IPS-NIHi11 (cell line): ENCODE data around the gene RNF150.
"Not testable (repeated sequence)": the region's sequence is repeated elsewhere in the genome, so short reads cannot be mapped to it uniquely, and the experiment has no call there.

Experiments
- DNase-seq: peaks from one replicate; pipeline ENCODE4 v3.0.0; 2012; ENCODE audit warnings: mixed read lengths, low spot score

The RNF150 gene

DNA sequence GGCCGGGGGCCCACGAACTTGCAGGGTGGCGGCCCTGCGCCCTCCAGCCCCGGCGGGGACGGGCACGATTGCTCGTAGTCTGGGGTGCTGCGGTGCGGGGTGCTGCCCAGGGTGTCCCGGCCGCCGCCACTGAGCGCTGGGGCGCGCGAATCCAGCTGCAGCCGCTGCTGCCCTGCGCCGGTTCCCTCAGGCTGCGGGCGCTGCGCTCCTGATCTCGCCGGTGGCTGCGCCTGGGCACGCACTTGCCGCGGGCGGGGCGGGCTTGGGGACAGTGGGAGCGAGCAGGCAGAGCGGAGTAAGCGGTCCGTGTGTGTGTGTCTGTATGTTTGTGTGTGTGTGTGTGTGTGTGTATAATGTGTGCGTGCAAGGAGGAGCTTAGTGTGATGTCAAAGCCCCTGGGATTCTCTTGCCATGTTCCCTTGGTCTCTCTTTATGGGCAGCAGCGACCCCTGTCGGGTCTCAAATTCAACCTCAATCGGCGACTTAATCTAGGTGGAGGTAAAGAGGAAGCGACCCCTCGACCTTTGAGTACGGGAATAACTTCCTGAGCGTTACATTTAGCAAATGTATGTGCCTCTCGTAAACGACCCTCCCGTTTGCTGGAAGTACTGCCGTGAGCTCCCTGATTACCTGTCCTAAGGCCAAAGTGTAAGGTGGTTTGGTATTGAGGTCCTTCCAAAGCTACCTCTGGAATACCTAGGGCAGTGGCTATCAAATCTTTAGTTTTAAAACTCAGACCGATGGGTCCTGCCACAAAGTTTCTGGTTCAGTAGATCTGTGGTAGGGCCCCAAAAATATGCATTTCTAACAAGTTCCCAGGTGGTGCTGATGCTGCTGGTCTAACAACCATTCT lies at the start of gene RNF150:
Gene RNF150, minus strand, starts transcription at position 324 of the 853 bp plus-strand sequence.
- peak; percentile 83 for DNase-seq

DNA sequence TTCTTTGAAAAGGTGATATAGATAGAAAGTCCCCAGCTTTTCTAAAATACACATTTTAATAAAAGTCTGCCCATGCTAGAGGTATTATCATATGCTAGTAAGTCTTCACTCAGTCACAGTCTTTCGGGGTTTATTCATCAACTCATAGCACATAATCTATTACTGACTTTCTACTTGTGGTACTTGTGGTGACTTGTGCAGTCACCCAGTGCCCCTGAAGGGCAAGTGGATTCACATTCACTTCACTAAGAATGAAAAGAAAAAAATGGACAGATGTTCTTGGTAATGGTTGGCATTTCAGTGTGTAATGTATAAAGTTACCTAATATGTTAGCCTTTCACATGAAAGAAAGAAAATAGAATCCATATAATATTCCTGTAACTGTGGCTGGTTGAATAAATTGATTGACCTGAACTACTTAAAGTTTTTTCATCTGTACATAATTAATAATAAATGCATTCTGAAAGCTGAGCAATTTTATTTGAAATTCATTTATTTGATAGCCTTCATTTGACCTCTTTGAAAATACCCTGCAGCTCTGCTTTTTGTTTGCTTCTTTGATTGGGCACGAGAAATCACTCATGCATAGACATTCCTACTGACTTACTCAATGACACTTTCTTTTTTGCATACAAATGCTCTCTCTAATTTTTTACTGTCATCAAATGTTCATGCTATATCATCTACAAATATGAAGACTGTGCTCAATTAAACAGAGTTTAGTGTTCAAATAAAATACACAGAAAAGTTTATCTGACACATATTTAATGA lies 47.9 kb upstream of the RNF150 start:
- no peak for DNase-seq

DNA sequence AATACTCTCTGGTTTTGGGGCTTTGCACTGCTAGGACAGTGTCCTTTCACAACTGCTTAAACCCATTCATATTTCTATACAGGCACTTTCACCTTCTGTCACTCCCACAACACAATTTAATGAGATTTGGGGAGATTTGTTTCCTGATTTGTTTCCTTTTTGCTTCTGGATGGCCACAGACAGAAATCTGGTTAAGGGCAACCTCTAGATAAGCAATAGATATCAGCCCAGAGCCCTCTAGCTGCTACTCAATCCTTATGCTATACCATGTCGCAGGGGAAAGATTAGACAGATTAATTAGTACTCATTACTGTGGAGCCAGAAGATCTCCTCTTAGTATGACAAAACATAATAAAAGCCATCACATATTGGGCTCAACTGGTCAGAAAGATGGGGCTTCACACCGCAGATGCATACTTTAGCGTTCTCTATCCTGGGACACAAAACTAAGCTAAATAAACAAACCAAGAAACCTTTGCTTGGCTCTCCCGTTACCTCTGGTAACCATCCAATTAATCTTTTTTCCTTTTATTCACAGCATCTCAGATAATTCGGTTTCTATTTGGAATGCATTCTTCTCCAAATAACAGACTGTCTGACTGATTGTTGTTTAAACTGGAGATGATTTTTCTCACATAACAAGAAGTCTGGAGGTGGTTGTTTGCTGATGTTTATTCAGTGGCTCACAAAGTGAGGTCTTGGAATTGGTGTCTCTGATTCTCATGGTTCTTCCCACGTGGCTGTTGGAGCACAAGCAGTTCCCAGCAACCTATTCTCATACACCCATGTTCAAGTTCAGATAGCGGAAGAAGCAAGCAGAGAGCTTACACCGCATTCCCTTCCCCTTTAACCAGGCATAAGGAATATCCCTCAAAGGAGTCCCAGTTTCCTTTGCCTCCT lies 46.5 kb upstream of the RNF150 start:
- no peak for DNase-seq

DNA sequence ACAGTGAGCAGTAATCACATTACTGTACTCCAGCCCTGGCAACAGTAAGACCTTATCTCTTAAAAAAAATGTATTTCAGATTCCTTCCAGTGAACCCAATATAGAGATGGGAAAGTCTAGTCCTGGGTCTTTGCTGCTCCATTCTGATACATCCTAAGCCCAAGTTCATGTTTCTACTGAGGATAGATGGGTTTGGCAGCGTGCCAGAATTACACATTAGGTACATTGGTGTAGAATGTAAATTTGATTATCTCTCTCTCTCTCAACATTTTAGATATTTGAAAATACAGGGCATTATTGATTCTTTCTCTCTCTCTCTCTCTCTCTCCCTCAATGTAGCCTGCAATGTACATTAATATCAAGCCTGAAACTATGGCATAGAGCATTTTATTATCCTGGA lies 43.9 kb upstream of the RNF150 start:
- no peak for DNase-seq

DNA sequence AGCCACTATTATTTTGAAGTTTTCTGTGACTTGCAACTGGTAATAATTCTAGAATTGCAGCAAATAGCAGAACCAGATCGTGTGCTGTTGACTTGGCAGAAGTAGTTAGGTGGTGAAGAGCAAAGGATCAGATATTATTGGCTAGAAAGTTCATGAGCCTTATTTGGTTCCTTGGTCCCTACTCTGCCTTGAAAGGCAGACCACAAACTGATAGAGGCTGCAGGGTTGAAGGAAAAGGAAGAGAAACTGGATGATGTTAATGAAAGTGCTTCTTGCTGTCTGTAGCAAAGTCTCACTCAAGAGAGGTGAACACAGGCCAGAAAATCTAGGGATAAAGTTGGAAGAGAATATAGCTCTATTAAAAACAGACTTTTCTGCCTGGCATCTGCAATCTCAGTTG lies 41.2 kb upstream of the RNF150 start:
- no peak for DNase-seq

DNA sequence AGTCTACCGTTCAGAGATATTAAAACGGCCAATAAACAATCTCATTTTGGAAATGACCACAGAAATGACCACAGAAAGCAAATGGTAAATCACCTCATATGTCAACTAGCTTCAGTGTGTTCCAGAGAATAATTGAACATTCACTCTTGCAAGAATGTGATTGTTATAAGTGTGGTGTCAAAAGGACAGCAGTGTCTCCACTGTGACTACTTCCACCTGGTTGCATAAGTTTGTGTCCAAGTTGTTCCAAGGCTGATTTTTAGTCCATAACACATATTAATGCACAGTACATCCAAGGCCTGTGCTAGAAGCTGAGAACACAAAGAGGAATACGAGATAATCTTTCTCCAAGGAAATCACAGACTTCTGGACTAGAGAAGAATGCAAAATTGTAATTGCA lies 37.4 kb upstream of the RNF150 start:
- no peak for DNase-seq

DNA sequence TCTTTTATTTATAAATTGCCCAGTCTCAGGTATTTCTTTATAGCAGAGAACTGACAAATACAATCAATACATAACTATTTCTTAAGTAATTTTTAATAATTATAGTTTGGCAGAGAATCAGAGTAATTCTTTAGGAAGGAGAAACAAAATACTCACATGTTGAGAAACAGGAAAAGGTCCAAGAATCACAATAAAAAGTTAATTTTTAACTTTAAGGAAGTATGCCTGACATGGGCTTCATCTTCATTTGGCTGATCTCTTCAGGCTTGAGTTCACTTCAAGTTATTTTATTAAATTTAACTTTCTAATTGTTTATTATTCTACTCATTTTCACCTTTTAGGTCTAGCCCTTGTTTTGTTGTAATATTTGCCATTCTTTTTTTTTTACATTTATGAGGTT lies 36.1 kb upstream of the RNF150 start:
- no peak for DNase-seq

DNA sequence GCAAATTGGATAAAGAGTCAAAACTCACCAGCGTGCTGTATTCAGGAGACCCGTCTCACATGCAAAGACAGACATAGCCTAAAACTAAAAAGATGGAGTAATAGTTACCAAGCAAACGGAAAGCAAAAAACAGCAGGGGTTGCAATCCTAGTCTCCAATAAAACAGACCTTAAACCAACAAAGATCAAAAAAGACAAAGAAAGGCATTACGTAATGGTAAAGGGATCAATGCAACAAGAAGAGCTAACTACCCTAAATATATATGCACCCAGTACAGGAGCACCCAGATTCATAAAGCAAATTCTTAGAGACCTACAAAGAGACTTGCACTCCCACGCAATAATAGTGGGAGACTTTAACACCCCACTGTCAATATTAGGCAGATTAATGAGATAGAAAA lies 31.7 kb upstream of the RNF150 start:
- not testable (repeated sequence) for DNase-seq

DNA sequence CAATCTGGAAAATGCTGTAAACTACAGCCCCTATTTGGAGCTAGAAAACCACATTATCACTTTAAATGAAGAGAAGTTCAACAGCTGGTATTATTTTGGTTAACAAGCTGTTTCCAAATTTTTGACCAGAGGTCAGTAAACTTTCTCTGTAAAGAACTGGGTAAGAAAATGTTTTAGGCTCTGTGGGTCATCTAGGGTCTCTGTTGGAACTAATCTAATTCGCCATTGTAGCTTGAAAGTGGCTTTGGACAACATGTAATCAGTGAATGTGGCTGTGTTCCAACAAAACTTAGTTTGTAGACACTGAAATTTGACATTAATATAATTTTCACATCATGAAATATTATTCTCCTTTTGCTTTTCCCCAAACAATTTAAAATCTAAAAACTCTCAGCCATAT lies 25.8 kb upstream of the RNF150 start:
- DNase-seq, result no peak

DNA sequence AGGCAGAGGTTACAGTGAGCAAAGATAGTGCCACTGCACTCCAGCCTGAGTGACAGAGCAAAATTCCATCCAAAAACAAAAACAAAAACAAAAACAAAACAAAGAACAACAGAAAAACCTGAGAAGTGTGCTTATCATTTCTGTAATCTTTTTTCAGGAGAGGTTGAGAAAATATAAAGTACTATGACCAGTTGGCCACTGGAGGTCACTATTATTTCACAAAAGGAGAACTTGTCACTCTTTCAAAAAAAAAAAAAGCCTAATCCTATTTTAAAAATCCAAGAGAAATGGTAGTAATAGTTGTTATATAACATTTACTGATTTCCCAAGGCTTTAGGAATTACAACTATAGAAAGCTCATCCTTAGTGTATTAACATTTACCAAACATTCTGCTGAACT lies 24.9 kb upstream of the RNF150 start:
- DNase-seq, result peak; percentile 32

DNA sequence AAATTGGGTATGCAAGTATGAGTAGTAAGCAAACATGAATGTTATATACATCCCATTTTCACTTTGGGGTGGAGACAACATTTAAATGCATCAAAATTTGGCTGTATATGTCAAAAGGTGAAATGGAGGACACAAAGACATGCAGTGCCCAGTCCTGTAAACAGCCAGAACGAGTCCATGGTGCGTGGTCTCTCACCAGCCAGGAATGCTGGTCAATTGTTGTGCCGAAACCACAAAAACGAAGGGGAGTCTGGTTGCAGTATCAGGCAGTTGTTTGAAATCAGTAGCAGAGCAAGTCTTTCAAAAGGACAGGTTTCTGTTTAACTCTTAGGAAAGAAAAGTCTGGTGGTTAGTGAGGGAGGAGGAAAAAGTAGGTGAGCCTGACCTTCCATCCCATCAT lies 22.3 kb upstream of the RNF150 start:
- no peak for DNase-seq

DNA sequence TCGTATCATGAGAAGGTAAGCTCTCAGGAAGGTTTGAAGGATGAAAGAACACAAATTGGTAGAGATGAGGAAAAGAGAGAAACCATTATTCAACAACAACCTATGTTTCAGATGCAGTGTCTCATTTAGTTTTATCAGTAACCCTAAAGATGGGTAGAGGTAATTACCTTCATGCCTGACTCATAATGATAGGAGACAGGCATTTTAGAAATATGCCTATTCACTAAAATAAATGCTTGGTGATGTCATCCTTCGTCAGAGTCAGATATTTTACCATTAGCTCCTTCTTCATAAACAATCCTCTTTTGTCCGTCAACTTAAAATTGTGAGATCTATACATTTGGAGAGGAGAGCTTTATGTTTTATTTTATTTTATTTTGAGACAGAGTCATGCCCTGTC lies 21.5 kb upstream of the RNF150 start:
- DNase-seq, result no peak

DNA sequence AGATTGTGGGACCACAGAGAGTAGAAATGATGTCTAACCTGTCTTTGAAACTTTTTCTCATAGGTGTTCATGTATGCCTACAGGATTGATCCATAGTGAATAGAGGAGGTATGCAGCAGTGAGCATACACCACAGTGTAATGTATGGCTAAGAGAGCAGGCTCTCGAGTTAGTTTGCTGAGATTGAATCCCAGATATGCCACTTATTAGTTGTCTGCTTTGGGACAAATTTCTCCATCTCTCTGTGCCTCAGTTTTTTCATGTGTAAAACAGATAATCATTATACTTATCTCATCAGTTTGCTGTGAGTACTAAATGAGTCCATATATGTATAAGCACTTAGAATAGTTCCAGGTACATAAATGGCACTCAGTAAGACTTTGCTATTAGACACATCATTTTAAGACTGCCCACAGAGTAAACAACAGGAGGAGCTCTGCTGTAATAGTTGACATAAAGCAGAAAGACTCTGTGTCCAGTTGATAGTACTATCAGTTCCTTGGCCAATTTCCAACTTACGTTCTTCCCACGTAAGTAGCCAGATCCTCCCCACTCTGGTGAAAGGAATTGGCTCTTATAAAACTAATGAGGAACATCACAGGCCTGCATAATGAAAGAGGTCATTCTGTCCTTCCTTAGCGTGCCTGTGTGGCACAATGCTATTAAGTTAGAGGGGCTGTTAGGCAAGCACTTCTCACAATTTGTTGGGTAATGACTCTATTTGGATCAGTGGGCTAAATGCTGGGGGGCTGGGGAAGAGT lies 20.7 kb upstream of the RNF150 start:
- no peak for DNase-seq

DNA sequence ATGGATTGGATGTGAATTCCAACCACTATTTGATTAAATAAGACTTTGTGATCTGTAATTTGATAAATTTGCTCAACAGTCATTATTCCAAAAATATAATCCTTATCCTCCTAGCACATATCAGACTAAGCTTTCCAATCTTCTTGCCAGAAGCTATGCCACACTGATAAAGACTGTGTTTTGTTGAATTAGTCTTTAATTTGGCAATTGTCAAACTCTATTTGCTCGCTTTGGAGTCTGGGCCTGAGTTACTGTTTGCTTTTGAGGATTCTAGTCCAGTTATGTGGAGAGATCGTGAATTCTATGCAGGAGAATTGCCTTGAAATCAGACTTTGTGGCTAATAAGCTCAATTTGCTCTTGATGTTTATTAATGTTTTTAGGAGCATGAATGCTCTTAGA lies 10.9 kb upstream of the RNF150 start:
- no peak for DNase-seq

DNA sequence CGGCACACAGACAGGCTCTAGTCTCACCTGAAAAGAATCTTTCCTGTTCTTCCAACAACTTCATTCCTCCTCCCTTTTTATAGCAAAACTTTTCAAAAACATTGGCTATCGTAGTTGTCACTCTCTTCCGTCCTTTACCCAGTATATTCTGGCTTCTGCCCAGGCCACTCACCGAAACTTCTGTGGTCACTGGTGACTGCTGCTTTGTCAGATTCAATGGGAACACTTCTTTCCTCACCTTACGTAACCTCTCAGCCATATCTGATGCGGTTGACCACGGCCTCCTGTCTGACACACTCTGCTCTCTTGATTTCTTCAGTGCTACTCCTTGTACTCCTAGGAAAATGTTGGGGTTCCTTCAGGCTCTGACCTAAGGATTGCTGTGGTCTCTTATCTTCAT lies 9.2 kb upstream of the RNF150 start:
- no peak for DNase-seq

DNA sequence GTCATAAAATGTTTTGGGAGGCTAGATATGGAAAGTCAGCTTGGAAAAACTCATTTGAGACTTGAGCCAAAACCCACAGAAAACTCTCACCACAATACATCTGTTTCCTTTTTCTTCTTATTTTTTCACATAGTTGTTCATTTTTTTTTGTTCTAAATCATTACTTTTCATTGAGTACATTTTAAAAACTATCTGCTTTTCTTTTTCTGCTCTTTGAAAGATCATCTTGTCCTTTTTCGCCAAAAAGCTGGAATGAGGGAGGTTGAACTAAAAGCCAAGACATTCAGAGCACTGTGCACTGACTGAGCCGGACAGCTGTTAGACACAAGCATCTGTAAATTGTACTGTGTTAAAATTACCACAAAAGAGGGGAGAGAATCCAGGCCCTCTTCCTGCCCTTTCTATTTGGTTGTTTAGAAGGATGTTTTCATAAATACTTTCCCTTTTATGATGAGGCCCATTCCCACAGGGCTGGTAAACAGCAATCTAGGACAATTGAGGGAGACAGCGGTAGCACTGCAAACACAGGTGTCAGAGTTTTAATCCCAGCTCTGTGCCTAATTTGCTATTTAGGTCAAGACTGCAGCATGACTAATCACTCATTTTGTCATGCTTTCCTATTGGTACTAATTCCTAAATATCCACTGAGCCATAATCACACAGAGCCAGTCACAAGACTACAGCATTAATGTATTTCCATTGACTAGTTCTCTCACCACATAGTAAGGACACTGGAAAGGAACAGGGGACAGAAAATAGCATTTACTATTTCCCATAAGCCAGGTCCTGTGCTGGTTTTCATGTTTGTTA lies 7.3 kb upstream of the RNF150 start:
- DNase-seq, result no peak

DNA sequence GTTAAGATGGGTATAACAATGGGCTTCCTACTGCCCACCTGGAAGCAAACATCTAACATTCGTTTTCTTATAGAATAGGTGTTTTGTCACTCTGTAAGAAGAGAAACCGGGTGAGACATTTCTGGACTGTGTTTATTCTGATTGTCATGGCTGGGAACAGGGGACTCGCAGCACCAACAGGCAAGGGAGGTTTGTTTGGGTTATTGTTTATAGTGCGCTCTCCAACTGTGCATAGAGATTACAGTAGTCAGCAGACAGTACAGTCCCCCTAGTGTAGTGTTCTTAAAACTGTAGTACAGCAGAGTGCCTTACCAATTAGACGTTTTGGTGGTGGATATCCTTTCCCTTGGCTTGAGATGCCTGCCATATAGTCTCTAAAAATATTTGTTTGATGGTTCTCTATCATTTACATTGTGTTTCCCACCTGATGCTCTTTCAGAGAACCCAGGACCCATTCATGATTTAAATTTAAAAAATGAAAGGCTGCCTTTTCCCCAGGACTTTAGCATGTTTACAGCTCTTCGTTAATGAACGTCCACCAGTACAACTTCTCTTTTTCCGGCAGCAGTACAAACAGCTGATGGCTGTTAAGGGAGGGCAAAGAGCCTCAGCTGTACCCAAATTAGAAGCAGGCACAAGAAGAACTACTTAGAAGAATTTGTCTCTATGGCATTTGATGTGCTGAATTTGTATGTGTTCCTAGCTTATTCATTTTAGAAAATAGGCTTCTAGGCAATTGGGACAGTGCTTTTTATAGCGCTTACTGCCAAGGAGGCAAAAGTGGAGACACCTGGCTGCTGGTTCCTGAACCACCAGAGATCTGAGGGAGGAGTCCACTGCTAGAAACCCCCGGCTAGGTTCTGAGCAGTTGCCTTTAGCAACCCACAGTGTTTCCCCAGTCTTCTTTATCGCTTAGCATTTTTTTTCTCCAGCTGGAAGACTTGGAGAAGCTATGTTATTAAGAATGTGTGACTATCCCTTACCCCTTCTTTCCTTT lies 1.0 kb upstream of the RNF150 start:
- DNase-seq, result no peak

DNA sequence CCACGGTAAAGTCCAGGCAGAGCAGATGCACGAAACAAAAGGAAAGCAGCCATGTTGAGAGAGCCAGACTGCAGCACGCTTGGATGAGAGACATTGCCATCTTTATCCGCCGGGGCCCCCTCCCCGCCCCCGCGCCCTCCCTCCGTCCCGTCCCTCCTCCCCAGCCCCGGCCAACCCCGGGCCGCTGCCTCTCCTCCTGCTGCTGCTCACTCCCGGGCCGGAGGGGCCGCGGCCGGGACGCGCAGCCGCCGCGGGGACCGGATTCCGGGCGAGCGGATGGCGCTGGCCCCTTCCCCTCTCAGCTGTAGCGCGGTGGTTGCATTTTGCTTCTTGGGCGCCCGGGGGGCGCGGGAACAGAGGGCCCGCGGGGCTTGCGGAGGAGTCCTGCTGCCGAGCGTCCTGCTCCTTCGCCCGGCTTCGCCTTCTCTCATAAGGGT lies 542 bp downstream of the RNF150 start:
- DNase-seq, result peak; percentile 78

DNA sequence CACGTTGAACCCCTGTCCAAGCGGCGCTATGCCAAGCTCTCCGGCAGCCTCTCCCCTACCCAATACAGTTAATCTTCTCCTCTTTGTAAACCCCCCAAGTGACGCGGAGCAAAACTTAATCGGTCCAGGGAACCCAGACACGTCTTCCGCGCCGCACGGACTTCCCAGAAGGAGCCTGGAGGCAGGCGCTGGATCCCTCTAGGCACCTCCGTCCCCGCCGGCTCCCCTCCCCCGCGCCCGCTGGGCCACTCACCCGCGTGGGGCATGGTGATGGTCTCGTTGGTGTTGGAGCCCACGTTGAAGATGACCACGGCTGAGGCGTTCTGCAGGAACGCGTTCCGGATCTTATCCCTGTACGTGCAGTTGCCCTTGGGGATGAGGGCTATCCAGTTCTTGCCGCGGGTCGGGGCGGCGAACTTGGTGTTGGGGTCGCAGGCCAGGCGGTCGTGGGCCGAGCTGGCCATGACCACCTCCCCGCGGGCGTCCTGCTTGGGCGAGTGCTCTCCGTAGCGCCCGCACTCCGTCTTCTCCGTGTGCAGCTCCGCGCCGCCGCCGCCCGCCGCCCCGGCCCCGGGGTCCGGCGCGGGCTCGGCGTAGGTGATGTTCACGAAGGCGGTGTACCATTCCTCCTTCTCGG lies 1.1 kb downstream of the RNF150 start:
- DNase-seq, result no peak
